ENCODE data around the gene SOX30. TPM values are rescaled to one million over a fixed set of nuclear protein-coding genes. Genes with fewer than 3 reads are reported as not detected.

SOX30 gene
- total and polyA plus RNA-seq, 2 donors (not counting 1 experiment from before 2014, with no cell fraction given), result 0.21 to 0.49 TPM

- ATAC-seq (ENCODE audit: low read depth), result no peak
Observed at GRCh38 chr5:157613385-157614245, 38.6 kb downstream of the SOX30 start.

More at GRCh38 chr5:157613385-157614245, 38.6 kb downstream of the SOX30 start:
- Mint-ChIP-seq H3K9me3 (ENCODE audit: insufficient read depth) (no peaks in the 10 kb centered on the region), H3K27ac (peak overlapping the region; percentile 63), H3K4me1 (peaks cover 36% of the 10 kb centered on the region), H3K27me3 (no peaks in the 10 kb centered on the region), H3K4me3 (peak overlapping the region; percentile 4)
- H3K27me3 ChIP-seq (replicated peaks in 1 of 4; ENCODE audit: control extremely low read depth in 1 of 4, control insufficient read depth in 3 of 4, insufficient read depth in 4 of 4, low read length in 3 of 4), result no peaks in the 10 kb centered on the region
- WGBS (ENCODE audit: insufficient coverage), result 71% methylated on average over 9 of the region's 11 CpGs
- H3K4me1 ChIP-seq (ENCODE audit: control insufficient read depth in 2 of 2, insufficient read depth in 2 of 2, low read length in 2 of 2), result peaks cover 26 to 27% of the 10 kb centered on the region in 2 donors
- ChIA-PET CTCF (interaction anchor here (0.8 to 1.2 kb wide), 3 partner anchors 36 to 58 kb away, joined by 3 read pairs; no protein-coding TSS in a partner anchor), POLR2A (interaction anchor here (0.7 kb wide), 1 partner anchor 22 kb away, joined by 3 read pairs; no protein-coding TSS in a partner anchor)
- no peaks in the 10 kb centered on the region for H4K20me1 ChIP-seq (ENCODE audit: control insufficient read depth, insufficient read depth, low read length, poor library complexity, severe bottlenecking)
- no peaks in the 10 kb centered on the region for H3K36me3 ChIP-seq (replicated peaks in 1 of 2; ENCODE audit: control extremely low read depth in 1 of 2, control insufficient read depth in 1 of 2, extremely low read depth in 1 of 2, insufficient read depth in 2 of 2, low read length in 1 of 2)
- peak overlapping the region; percentile 66 for H2AFZ ChIP-seq (ENCODE audit: insufficient read depth, low read depth, low read length, poor library complexity, severe bottlenecking)
- H3K9ac ChIP-seq (ENCODE audit: low read length), result no peak overlapping the region
- peaks cover 23% of the 10 kb centered on the region for H3K79me2 ChIP-seq (ENCODE audit: control insufficient read depth, insufficient read depth, low read length)
- peak overlapping the region; percentile 51 for H3K4me2 ChIP-seq (replicated peaks; ENCODE audit: low read depth, low read length, poor library complexity, severe bottlenecking)
- H3K4me3 ChIP-seq (ENCODE audit: control extremely low read depth in 1 of 5, extremely low read depth in 1 of 5, insufficient read depth in 1 of 5, low read depth in 2 of 5, low read length in 4 of 5), result no peak overlapping the region
- H3K27ac ChIP-seq (ENCODE audit: low read length in 2 of 2), result peak overlapping the region in 1 of 2 donors; percentile 14
- no peak for TF ChIP-seq EZH2 (IDR thresholded peaks at IDR 0.05; ENCODE audit: borderline replicate concordance, insufficient read depth, low read depth, low read length, poor library complexity, severe bottlenecking)
- TF ChIP-seq, protein P1, sequence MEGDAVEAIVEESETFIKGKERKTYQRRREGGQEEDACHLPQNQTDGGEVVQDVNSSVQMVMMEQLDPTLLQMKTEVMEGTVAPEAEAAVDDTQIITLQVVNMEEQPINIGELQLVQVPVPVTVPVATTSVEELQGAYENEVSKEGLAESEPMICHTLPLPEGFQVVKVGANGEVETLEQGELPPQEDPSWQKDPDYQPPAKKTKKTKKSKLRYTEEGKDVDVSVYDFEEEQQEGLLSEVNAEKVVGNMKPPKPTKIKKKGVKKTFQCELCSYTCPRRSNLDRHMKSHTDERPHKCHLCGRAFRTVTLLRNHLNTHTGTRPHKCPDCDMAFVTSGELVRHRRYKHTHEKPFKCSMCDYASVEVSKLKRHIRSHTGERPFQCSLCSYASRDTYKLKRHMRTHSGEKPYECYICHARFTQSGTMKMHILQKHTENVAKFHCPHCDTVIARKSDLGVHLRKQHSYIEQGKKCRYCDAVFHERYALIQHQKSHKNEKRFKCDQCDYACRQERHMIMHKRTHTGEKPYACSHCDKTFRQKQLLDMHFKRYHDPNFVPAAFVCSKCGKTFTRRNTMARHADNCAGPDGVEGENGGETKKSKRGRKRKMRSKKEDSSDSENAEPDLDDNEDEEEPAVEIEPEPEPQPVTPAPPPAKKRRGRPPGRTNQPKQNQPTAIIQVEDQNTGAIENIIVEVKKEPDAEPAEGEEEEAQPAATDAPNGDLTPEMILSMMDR (IDR thresholded peaks at IDR 0.05), result no peak
- intact Hi-C loops (cut with micrococcal nuclease), result no loop called here
- no peaks in the 10 kb centered on the region for H3K9me3 ChIP-seq (ENCODE audit: control extremely low read depth in 1 of 3, control insufficient read depth in 2 of 3, insufficient read depth in 1 of 3, low read length in 2 of 3)
- DNase-seq, result no peak
